Body of pancreas (tissue), 4 donors: ENCODE measurements around the gene RARS2. TPM values are rescaled to one million over a fixed set of nuclear protein-coding genes. Genes with fewer than 3 reads are reported as not detected.

Experiments
- ATAC-seq: fragments of 150-250 bp; one replicate; pipeline ENCODE4 v1.9.1; 2016
- DNase-seq, 4 donors: peaks; one replicate each; pipeline ENCODE4 v3.0.0-alpha.2; 2019
- H3K27ac ChIP-seq, 4 donors: fragments of 200-600 bp; sonication (generic); 1 replicate in 3 of 4; 2 replicates in 1 of 4; pipeline versions ENCODE4 v1.5.1 to v1.6.1; 2016 to 2019; ENCODE audit warnings: mild to moderate bottlenecking in 1 of 4, mixed read lengths in 1 of 4, moderate library complexity in 1 of 4
- H3K27me3 ChIP-seq, 2 donors: fragments of 200-600 bp; sonication (generic); one replicate each; pipeline ENCODE4 v1.6.0; 2016; ENCODE audit warnings: mild to moderate bottlenecking in 1 of 2
- H3K36me3 ChIP-seq, 2 donors: fragments of 200-600 bp; sonication (generic); replicated peaks in 1 of 2; 2 replicates each; pipeline ENCODE4 v1.5.1; 2016; ENCODE audit warnings: low read depth in 2 of 2; ENCODE audit not compliant: insufficient read depth in 1 of 2
- H3K4me1 ChIP-seq: fragments of 200-600 bp; sonication (generic); one replicate; pipeline ENCODE4 v1.6.0; 2016
- H3K4me3 ChIP-seq, 2 donors: fragments of 200-600 bp; sonication (generic); 1 replicate in 1 of 2; 2 replicates in 1 of 2; pipeline ENCODE4 v1.5.1; 2016 to 2019
- H3K9me3 ChIP-seq, 3 donors: fragments of 200-600 bp; sonication (generic); 1 replicate in 2 of 3; 2 replicates in 1 of 3; pipeline ENCODE4 v1.5.1; 2016
- POLR2A ChIP-seq, 3 donors: fragments of 450-650 bp; IDR thresholded peaks; one replicate each; pipeline ENCODE4 v1.6.1; 2016; ENCODE audit warnings: antibody characterized with exemption in 3 of 3, mild to moderate bottlenecking in 2 of 3
- WGBS, 2 donors: methylation state at CpG; one replicate each; pipeline ENCODE4 v1.1.5; 2017; 5-methylcytosine and 5-hydroxymethylcytosine counted together
- intact Hi-C: fragments of 100-400 bp; cut with DNase I; formaldehyde crosslinking; loops from one replicate; pipeline ENCODE4 v1.15.1; 2023
- small RNA-seq: library from RNA; depleted of rRNA; stranded (forward); fragments of <200 nt; gene quantifications from one replicate; pipeline ENCODE3, GENCODE V24; 2016
- total RNA-seq, 2 donors: library from RNA; depleted of rRNA; stranded (reverse); fragments of >200 nt; gene quantifications; one replicate each; pipeline ENCODE4 v1.1.0, GENCODE V29; 2016
- TF ChIP-seq, protein P1 (sequence below), 7 experiments: fragments of 450-650 bp in 4 of 7; fragments of 200-600 bp in 3 of 7; sonication (generic) in 3 of 7; IDR thresholded peaks; one replicate each; pipeline ENCODE4 v1.5.1; 2016 to 2019; ENCODE audit warnings: antibody characterized with exemption in 7 of 7

Gene RARS2
- total RNA-seq, 2 donors from 2014 or later: 7.3 to 15.8 TPM

DNA sequence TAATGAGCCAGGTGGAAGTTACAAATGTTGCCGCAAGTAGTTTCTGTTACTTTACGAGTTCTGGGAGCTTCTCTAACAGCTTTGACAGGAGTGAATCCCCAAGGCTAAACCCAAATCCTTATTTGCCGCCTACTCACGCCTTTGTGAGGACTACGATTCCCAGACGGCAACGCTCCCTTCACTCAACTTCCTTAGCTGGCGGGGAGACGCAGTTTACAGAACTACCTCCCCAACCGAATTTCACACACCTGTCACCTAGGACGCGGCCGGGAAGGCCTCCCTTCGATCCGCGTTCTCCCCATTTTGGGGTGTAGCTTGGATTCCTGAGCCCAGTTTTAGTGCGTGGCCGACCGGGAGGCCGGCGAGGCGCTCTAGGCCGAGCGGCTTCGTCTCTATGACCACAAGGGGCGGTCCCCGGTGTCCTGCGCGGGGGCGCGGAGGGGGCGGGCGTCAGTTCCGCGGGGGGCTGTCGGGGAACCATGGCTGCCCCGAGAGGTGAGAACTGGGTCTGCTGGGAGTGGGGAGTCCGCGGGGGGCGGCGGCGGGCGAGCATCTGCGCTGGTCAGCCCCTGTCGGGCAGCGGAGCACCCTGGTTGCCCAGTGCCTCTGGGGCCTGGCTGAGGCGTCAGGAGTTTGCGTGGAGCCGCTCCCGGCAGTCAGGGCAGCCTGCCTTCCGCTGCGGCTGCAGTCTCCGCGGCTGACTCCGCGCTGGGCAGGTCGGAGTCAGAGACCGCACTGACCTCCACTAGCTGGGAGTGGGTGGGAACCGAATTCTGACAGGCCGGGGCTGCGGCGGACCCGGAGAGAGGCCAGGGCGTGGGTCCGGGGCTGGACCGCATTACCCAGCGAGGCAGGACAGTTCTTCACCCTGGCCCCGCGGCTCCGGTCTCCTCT is 117.0 kb downstream of the RARS2 start, which contains the start of gene SLC35A1:
Gene SLC35A1, plus strand, starts transcription at position 450 of the 894 bp plus-strand sequence. Its CDS starts 30 bp downstream, at position 480.
- Histone ChIP-seq H3K27ac (peak within 1 kb of the TSS; percentile 89 to 97 (median 93)), H3K4me3 (peak within 1 kb of the TSS; percentile 53 to 87), H3K4me1 (peaks cover 10% of the 10 kb centered on the region), H3K36me3 (no peaks in the 10 kb centered on the region), H3K27me3 (no peaks in the 10 kb centered on the region), H3K9me3 (no peaks in the 10 kb centered on the region)
- DNase-seq (peak; percentile 78 to 85 (median 82)), ATAC-seq (peak; percentile 94)
- intact Hi-C loops: no loop called here
- TF ChIP-seq, protein P1, sequence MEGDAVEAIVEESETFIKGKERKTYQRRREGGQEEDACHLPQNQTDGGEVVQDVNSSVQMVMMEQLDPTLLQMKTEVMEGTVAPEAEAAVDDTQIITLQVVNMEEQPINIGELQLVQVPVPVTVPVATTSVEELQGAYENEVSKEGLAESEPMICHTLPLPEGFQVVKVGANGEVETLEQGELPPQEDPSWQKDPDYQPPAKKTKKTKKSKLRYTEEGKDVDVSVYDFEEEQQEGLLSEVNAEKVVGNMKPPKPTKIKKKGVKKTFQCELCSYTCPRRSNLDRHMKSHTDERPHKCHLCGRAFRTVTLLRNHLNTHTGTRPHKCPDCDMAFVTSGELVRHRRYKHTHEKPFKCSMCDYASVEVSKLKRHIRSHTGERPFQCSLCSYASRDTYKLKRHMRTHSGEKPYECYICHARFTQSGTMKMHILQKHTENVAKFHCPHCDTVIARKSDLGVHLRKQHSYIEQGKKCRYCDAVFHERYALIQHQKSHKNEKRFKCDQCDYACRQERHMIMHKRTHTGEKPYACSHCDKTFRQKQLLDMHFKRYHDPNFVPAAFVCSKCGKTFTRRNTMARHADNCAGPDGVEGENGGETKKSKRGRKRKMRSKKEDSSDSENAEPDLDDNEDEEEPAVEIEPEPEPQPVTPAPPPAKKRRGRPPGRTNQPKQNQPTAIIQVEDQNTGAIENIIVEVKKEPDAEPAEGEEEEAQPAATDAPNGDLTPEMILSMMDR (IDR thresholded peaks at IDR 0.05): peak in 6 of 7 experiments; percentile 20 to 41 (median 36)
- peak; percentile 65 to 88 (median 84) for TF ChIP-seq POLR2A (IDR thresholded peaks at IDR 0.05)
- WGBS, 2 donors: 0 to 1% methylated on average over 10 to 60 of the region's 70 CpGs

DNA sequence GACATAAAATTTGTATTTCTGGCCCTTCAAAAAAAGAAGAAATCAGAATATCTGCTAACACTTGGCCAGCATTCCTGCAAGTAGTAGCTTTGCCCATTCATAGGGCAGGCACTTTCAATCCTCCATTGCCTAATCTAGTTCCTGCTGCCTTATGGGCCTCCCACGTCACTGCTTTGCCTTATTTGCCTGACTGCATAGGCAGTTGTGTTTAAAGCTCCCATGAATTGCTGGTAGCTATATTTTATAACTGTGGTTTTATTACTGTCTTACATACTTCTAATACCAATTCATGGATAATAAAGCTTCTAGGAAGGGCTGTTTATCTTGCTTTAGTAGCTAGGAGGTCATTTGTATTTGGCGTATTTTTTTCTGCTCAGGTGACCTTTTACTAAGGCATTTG is 124.7 kb downstream of the RARS2 start:
- H3K27ac ChIP-seq: no peak overlapping the region
- intact Hi-C loops: no loop called here
- 83 to 85% methylated on average over 2 of the region's 2 CpGs for WGBS, 2 donors

More for the DNA sequence above, 124.7 kb downstream of the RARS2 start:
- no peak for DNase-seq
- ATAC-seq: no peak
- Histone ChIP-seq H3K36me3 (no peaks in the 10 kb centered on the region), H3K27me3 (no peaks in the 10 kb centered on the region), H3K4me3 (no peak overlapping the region), H3K4me1 (no peaks in the 10 kb centered on the region), H3K9me3 (no peaks in the 10 kb centered on the region)
- TF ChIP-seq, protein P1 (IDR thresholded peaks at IDR 0.05): no peak
- TF ChIP-seq POLR2A (IDR thresholded peaks at IDR 0.05): no peak

Small RNA genes lying within 50 kb of the gene (small RNA-seq; reads per million reads assigned to genes)
- not detected for gene RNU6-444P

Other genes with a start within 250 kb of the RARS2 start
- gene C6orf163, start 245.2 kb downstream of the RARS2 start, total RNA-seq: 1 to 10 TPM; 2.6 to 4.9 TPM
- gene CFAP206, start 182.0 kb downstream of the RARS2 start, total RNA-seq: not detected
- gene SLC35A1, start 117.0 kb downstream of the RARS2 start, total RNA-seq: 10 to 100 TPM in 1 of 2 donors, 1 to 10 TPM in 1; 6.9 to 16.1 TPM
- 10 to 100 TPM in 1 of 2 donors, 1 to 10 TPM in 1; 8.2 to 14.8 TPM for gene ORC3, start 148 bp upstream of the RARS2 start, total RNA-seq
- 10 to 100 TPM in 1 of 2 donors, 1 to 10 TPM in 1; 5.4 to 16.2 TPM for gene AKIRIN2, start 112.2 kb upstream of the RARS2 start, total RNA-seq